ENCODE measurements around the gene GRPEL2. TPM values are rescaled to one million over a fixed set of nuclear protein-coding genes. Genes with fewer than 3 reads are reported as not detected.

GRPEL2 gene
- total RNA-seq, 1 donor from 2014 or later: 16.0 TPM

GRCh38 chr5:149357370-149358293 lies 12.3 kb downstream of the GRPEL2 start, which contains the start of gene PCYOX1L:
PCYOX1L (plus strand) TSS chr5:149358046; CDS start chr5:149358069, 23 bp downstream.
- DNase-seq (ENCODE audit: low read depth): peak; percentile 89

- DNase-seq (ENCODE audit: low read depth): no peak
Observed at GRCh38 chr5:149358294-149358651, 13.0 kb downstream of the GRPEL2 start.

GRCh38 chr5:149358868-149359495 lies 13.7 kb downstream of the GRPEL2 start:
- DNase-seq (ENCODE audit: low read depth): no peak

- no peak for DNase-seq (ENCODE audit: low read depth)
Observed at GRCh38 chr5:149360272-149360671, 15.0 kb downstream of the GRPEL2 start.

- DNase-seq (ENCODE audit: low read depth): no peak
Observed at GRCh38 chr5:149362541-149362940, 17.2 kb downstream of the GRPEL2 start.

- no peak for DNase-seq (ENCODE audit: low read depth)
Observed at GRCh38 chr5:149363358-149363757, 18.1 kb downstream of the GRPEL2 start.

- DNase-seq (ENCODE audit: low read depth): no peak
Observed at GRCh38 chr5:149363936-149364335, 18.6 kb downstream of the GRPEL2 start.

GRCh38 chr5:149364719-149365118 lies 19.4 kb downstream of the GRPEL2 start:
- no peak for DNase-seq (ENCODE audit: low read depth)

GRCh38 chr5:149365418-149365817 lies 20.1 kb downstream of the GRPEL2 start:
- DNase-seq (ENCODE audit: low read depth): no peak

GRCh38 chr5:149366169-149366729 lies 20.9 kb downstream of the GRPEL2 start:
- no peak for DNase-seq (ENCODE audit: low read depth)

- DNase-seq (ENCODE audit: low read depth): peak; percentile 53
Observed at GRCh38 chr5:149367249-149367971, 22.1 kb downstream of the GRPEL2 start.

GRCh38 chr5:149367972-149368645 lies 22.8 kb downstream of the GRPEL2 start:
- DNase-seq (ENCODE audit: low read depth): no peak

- DNase-seq (ENCODE audit: low read depth): no peak
Observed at GRCh38 chr5:149370878-149371277, 25.6 kb downstream of the GRPEL2 start.

GRCh38 chr5:149371296-149371962 lies 26.1 kb downstream of the GRPEL2 start:
- peak; percentile 30 for DNase-seq (ENCODE audit: low read depth)

GRCh38 chr5:149372076-149372795 lies 26.9 kb downstream of the GRPEL2 start:
- DNase-seq (ENCODE audit: low read depth): no peak

GRCh38 chr5:149372932-149373331 lies 27.6 kb downstream of the GRPEL2 start:
- DNase-seq (ENCODE audit: low read depth): no peak

GRCh38 chr5:149374303-149374702 lies 29.0 kb downstream of the GRPEL2 start:
- no peak for DNase-seq (ENCODE audit: low read depth)

GRCh38 chr5:149374801-149375200 lies 29.5 kb downstream of the GRPEL2 start:
- no peak for DNase-seq (ENCODE audit: low read depth)

- no peak for DNase-seq (ENCODE audit: low read depth)
Observed at GRCh38 chr5:149375434-149375833, 30.1 kb downstream of the GRPEL2 start.

GRCh38 chr5:149376104-149376503 lies 30.8 kb downstream of the GRPEL2 start:
- DNase-seq (ENCODE audit: low read depth): no peak
